GM23248 (cell line): ENCODE measurements around the gene KLF13. TPM values are rescaled to one million over a fixed set of nuclear protein-coding genes. Genes with fewer than 3 reads are reported as not detected.

Source experiments
- DNase-seq: peaks from one replicate; pipeline ENCODE4 v3.0.0-alpha.2; 2015
- H2AFZ ChIP-seq: fragments of 200-600 bp; sonication (generic); 2 replicates; pipeline ENCODE4 v1.6.1; 2016; ENCODE audit warnings: antibody characterized with exemption
- H3F3A ChIP-seq: fragments of 200-600 bp; sonication (generic); 2 replicates; pipeline ENCODE4 v1.6.1; 2016; ENCODE audit warnings: mild to moderate bottlenecking, antibody characterized with exemption, mixed run types; ENCODE audit not compliant: insufficient read depth
- H3K27ac ChIP-seq: fragments of 200-600 bp; sonication (generic); 2 replicates; pipeline ENCODE4 v1.5.1; 2016; ENCODE audit warnings: mild to moderate bottlenecking
- H3K27me3 ChIP-seq: fragments of 200-600 bp; sonication (generic); replicated peaks from 2 replicates; pipeline ENCODE4 v1.6.1; 2016; ENCODE audit warnings: mild to moderate bottlenecking; ENCODE audit not compliant: insufficient read depth
- H3K36me3 ChIP-seq: fragments of 200-600 bp; sonication (generic); 2 replicates; pipeline ENCODE4 v1.6.1; 2016; ENCODE audit warnings: low read depth, mild to moderate bottlenecking
- H3K4me1 ChIP-seq: fragments of 200-600 bp; sonication (generic); 2 replicates; pipeline ENCODE4 v1.6.1; 2016; ENCODE audit warnings: mild to moderate bottlenecking; ENCODE audit not compliant: insufficient read depth
- H3K4me2 ChIP-seq: fragments of 200-600 bp; sonication (generic); one replicate; pipeline ENCODE4 v1.6.1; 2016; ENCODE audit warnings: mild to moderate bottlenecking; ENCODE audit not compliant: unreplicated experiment
- H3K4me3 ChIP-seq: fragments of 200-600 bp; sonication (generic); 2 replicates; pipeline ENCODE4 v1.5.1; 2016; ENCODE audit warnings: mild to moderate bottlenecking
- H3K79me2 ChIP-seq: fragments of 200-600 bp; sonication (generic); 2 replicates; pipeline ENCODE4 v1.6.1; 2016; ENCODE audit warnings: mild to moderate bottlenecking; ENCODE audit not compliant: insufficient read depth
- H3K9ac ChIP-seq: fragments of 200-600 bp; sonication (generic); 2 replicates; pipeline ENCODE4 v1.6.1; 2016; ENCODE audit warnings: mild to moderate bottlenecking
- H3K9me2 ChIP-seq: fragments of 200-600 bp; sonication (generic); 2 replicates; pipeline ENCODE4 v1.6.1; 2016; ENCODE audit warnings: mixed run types, mild to moderate bottlenecking, moderate library complexity; ENCODE audit not compliant: insufficient read depth
- H3K9me3 ChIP-seq: fragments of 200-600 bp; sonication (generic); one replicate; pipeline ENCODE4 v1.6.1; 2017; ENCODE audit warnings: low read depth
- H4K20me1 ChIP-seq: fragments of 200-600 bp; sonication (generic); 2 replicates; pipeline ENCODE4 v1.6.0; 2016; ENCODE audit not compliant: insufficient read depth
- EZH2 ChIP-seq: fragments of 200-600 bp; sonication (generic); IDR thresholded peaks from 2 replicates; pipeline ENCODE4 v1.6.1; 2018; ENCODE audit warnings: antibody characterized with exemption, mild to moderate bottlenecking; ENCODE audit not compliant: insufficient read depth, poor library complexity, severe bottlenecking
- EZH2phosphoT487 ChIP-seq: fragments of 200-600 bp; sonication (generic); IDR thresholded peaks from 2 replicates; pipeline ENCODE4 v1.6.1; 2018; ENCODE audit warnings: antibody characterized with exemption, moderate library complexity, mild to moderate bottlenecking, low read depth; ENCODE audit not compliant: insufficient read depth
- WGBS, 2 experiments: methylation state at CpG; one replicate each; pipeline ENCODE4 v1.1.6; 2015 to 2017; ENCODE audit warnings: low lambda C conversion rate in 2 of 2, low coverage in 1 of 2; ENCODE audit errors: missing lambda C conversion rate in 2 of 2; 5-methylcytosine and 5-hydroxymethylcytosine counted together
- in situ Hi-C: fragments of 300-500 bp; cut with MboI; formaldehyde crosslinking; loops from 2 replicates; pipeline ENCODE4 v1.15.0; 2020
- polyA plus RNA-seq: library from polyadenylated mRNA; unstranded; fragments of >200 nt; fragmentation: Nextera tagmentation; extraction: Ambion mirVana; gene quantifications from 2 replicates; pipeline ENCODE4 v1.2.1, GENCODE V29; 2016
- total RNA-seq: library from RNA; depleted of rRNA; stranded (reverse); fragments of >200 nt; shearing (Covaris generic); gene quantifications from 2 replicates; pipeline ENCODE4 v1.2.3, GENCODE V29; 2014

The KLF13 gene
- total and polyA plus RNA-seq, 2 experiments from 2014 or later: 8.0 to 38.9 TPM

DNA sequence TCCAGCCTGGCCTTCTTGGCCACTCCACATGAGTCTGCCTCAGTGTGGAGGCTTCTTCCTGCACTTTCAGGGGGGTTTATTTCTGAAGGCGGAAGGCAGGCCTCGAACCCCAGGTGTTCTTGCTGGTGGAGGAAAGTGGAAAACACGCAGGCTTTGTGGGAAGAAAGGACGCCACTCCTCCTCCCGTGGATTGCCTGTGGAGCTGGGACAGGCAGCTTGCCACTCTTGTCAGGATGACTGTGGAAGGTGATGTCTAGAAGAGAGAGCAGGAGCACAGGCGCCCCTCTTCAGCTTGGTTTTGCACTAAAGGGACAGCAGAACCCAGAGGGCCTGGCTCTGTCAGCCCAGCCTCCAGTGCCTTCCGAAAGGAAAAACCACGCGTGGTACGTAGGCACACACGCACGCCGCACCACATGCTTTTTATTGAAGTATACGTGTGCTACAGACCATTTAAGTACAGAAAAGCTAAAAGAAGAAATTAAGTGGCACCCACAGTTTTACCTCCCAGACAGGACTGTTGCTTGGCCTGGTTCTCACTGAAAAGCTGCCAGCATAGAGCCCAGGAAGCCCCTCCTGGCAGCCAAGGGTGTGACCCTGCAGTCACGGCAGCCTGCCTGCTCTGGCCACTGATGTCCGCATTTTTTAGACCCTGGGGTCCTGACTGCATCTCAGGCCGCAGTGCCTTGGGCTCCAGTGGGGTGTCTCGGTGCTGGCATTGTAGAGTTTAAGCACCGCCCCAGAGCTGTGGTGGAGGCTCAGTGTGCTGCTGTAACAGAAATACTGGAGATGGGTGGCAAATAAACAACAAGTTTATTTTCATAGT is 21.6 kb downstream of the KLF13 start:
- no peaks in the 10 kb centered on the region for H3K9me3 ChIP-seq
- in situ Hi-C loops: no loop called here
- H3K4me1 ChIP-seq: peaks cover 23% of the 10 kb centered on the region
- peaks cover 100% of the 10 kb centered on the region for H3K79me2 ChIP-seq
- H2AFZ ChIP-seq: no peak overlapping the region
- no peaks in the 10 kb centered on the region for H3F3A ChIP-seq
- H4K20me1 ChIP-seq: no peaks in the 10 kb centered on the region; the same call in 1 of the 2 replicates
- H3K27ac ChIP-seq: no peak overlapping the region
- H3K9me2 ChIP-seq: no peaks in the 10 kb centered on the region
- no peak for TF ChIP-seq EZH2phosphoT487
- TF ChIP-seq EZH2: no peak
- no peaks in the 10 kb centered on the region for H3K27me3 ChIP-seq
- H3K4me2 ChIP-seq: no peak overlapping the region
- no peak for DNase-seq
- WGBS, 2 experiments: 82 to 84% methylated on average over 19 of the region's 19 CpGs
- no peaks in the 10 kb centered on the region for H3K36me3 ChIP-seq
- H3K9ac ChIP-seq: no peak overlapping the region
- no peak overlapping the region for H3K4me3 ChIP-seq

DNA sequence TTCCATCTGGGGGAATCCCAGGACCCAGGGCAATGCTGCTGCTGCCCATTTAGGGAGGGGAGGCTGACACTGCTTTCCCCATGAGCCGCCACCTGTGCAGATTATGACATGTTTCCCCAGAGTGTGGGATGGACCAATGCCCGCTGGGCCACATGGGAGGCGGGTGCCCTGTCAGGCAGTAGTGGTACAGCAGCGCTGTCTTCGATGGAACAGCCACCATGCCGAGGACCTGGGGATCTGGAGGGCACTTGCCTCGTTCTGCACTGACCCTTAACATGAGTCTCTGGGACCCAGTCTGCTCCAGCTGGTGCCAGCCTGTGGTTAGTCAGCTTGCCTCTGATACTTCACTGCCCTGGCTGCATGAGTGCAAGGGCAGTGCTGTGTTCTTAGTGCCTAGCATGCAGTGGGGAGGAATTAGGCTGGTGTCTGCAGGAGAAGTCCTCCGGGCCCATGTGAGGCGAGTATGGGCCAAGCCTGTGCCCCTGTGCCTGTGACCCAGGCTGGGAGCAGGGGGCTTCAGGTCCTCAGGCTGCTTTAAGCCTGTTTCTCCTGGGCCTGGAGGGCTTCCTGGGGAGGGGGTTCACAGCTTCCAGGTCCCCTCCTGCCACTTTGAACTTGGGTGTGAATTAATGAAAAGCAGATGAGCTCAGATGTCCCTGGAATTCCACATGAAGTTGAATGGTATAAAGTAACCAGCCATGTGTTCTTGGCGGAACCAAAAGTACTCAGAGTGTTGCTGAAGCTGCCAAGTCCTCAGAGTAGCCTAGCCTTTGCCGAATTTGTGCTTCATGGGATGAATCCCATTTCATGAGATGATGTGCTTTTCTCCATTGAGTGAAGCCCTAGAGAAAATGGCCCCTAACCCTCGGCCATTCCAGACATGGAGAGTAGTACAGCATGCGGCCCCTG is 22.9 kb downstream of the KLF13 start:
- no peak overlapping the region for H3K4me3 ChIP-seq
- H3F3A ChIP-seq: no peaks in the 10 kb centered on the region
- TF ChIP-seq EZH2phosphoT487 (no peak), EZH2 (no peak)
- H3K9ac ChIP-seq: no peak overlapping the region
- in situ Hi-C loops: no loop called here
- H3K4me2 ChIP-seq: no peak overlapping the region
- no peaks in the 10 kb centered on the region for H3K36me3 ChIP-seq
- H3K4me1 ChIP-seq: peaks cover 35% of the 10 kb centered on the region
- no peak overlapping the region for H3K27ac ChIP-seq
- no peaks in the 10 kb centered on the region for H3K9me3 ChIP-seq
- no peaks in the 10 kb centered on the region; the same call in 1 of the 2 replicates for H4K20me1 ChIP-seq
- H3K27me3 ChIP-seq: no peaks in the 10 kb centered on the region
- H2AFZ ChIP-seq: no peak overlapping the region
- DNase-seq: no peak
- 64 to 70% methylated on average over 13 of the region's 13 CpGs for WGBS, 2 experiments
- H3K9me2 ChIP-seq: no peaks in the 10 kb centered on the region
- H3K79me2 ChIP-seq: peaks cover 100% of the 10 kb centered on the region

DNA sequence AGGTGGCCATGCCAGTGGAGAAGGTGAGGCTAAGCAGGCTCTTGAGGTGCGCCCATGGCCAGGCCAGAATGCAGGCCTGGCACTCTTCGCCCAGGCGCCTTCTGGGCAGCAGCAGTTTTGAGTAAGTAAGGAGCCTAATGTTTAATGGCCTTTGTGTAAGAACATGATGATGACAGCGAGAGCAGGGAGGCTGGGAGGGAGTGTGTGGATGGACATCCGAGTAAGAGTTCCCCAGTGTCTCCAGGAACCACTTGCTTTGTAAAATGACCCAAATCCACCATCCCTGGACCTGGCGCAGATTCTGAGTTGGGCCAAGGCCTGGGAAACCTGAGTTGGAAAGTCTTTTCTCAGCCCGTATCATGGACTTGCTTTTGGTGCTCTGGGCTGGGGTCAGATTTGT is 24.1 kb downstream of the KLF13 start:
- in situ Hi-C loops: no loop called here
- H3K9ac ChIP-seq: no peak overlapping the region
- H3K4me3 ChIP-seq: no peak overlapping the region
- H3K9me3 ChIP-seq: no peaks in the 10 kb centered on the region
- TF ChIP-seq EZH2 (no peak), EZH2phosphoT487 (no peak)
- H3K9me2 ChIP-seq: no peaks in the 10 kb centered on the region
- no peaks in the 10 kb centered on the region for H3F3A ChIP-seq
- H3K4me1 ChIP-seq: peaks cover 26% of the 10 kb centered on the region
- no peak for DNase-seq
- H3K27me3 ChIP-seq: no peaks in the 10 kb centered on the region
- no peak overlapping the region for H3K27ac ChIP-seq
- H3K4me2 ChIP-seq: no peak overlapping the region
- peaks cover 100% of the 10 kb centered on the region for H3K79me2 ChIP-seq
- H2AFZ ChIP-seq: no peak overlapping the region
- H3K36me3 ChIP-seq: no peaks in the 10 kb centered on the region
- H4K20me1 ChIP-seq: no peaks in the 10 kb centered on the region; the same call in 1 of the 2 replicates
- WGBS, 2 experiments: 95 to 98% methylated on average over 7 of the region's 7 CpGs

DNA sequence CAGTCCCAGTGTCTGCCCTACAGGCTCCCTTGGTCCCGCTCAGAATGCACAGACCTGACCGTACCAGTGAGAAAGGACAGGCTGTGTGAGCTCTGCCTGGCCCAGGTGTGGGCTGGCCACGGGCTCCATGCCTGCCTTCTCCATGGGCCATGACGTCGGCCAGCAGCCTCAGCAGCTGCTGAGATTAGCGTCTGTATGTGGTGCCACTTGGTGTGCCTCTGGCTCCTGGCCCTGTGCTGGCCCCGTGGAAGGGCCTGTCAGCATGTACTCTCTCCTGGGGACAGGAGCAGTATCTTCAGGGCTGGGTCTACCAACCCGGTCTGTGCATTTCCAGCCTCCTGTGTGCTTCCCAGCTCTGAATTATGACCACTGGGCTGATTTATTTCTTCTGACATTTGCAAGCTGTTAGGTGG is 25.7 kb downstream of the KLF13 start:
- 21 to 30% methylated on average over 8 of the region's 8 CpGs for WGBS, 2 experiments

More for the DNA sequence above, 25.7 kb downstream of the KLF13 start:
- in situ Hi-C loops: no loop called here
- peak; percentile 42 for DNase-seq
- H2AFZ ChIP-seq: no peak overlapping the region
- H3K9me3 ChIP-seq: no peaks in the 10 kb centered on the region
- no peaks in the 10 kb centered on the region for H3K36me3 ChIP-seq
- no peaks in the 10 kb centered on the region for H3F3A ChIP-seq
- peaks cover 30% of the 10 kb centered on the region for H3K4me1 ChIP-seq
- peak overlapping the region; percentile 74 for H3K27ac ChIP-seq
- H3K9ac ChIP-seq: peak overlapping the region; percentile 73
- no peaks in the 10 kb centered on the region; the same call in 1 of the 2 replicates for H4K20me1 ChIP-seq
- no peak overlapping the region for H3K4me2 ChIP-seq
- peaks cover 100% of the 10 kb centered on the region for H3K79me2 ChIP-seq
- H3K27me3 ChIP-seq: no peaks in the 10 kb centered on the region
- no peak for TF ChIP-seq EZH2
- TF ChIP-seq EZH2phosphoT487: no peak
- no peaks in the 10 kb centered on the region for H3K9me2 ChIP-seq
- no peak overlapping the region for H3K4me3 ChIP-seq
